WTC11 (cell line): Measurements from ENCODE around the gene HNRNPUL1. TPM values are rescaled to one million over a fixed set of nuclear protein-coding genes. Genes with fewer than 3 reads are reported as not detected.

Source experiments
- ATAC-seq: fragments of 200-7000 bp; cut with Tn5 transposase; 2 replicates; pipeline ENCODE4 v1.10.0; 2021; ENCODE audit warnings: mild to moderate bottlenecking, moderate library complexity
- CTCF ChIA-PET: fragments of 300-600 bp; sonication (Branson Sonifier 250); formaldehyde crosslinking; loops from one replicate; lab custom pipeline; 2021; ENCODE audit warnings: antibody characterized with exemption; lab: Charles Lee
- POLR2A ChIA-PET: fragments of 350-600 bp; sonication (Branson Sonifier 250); formaldehyde crosslinking; loops from one replicate; lab custom pipeline; 2021; ENCODE audit warnings: antibody characterized with exemption; lab: Charles Lee
- DNase-seq: peaks from one replicate; pipeline ENCODE4 v3.0.0; 2021; ENCODE audit warnings: low spot score
- H3K27ac Mint-ChIP-seq: 2 replicates; pipeline ENCODE4 v1.8.0; 2021; ENCODE audit warnings: mixed read lengths
- H3K27me3 Mint-ChIP-seq: 2 replicates; pipeline ENCODE4 v1.8.0; 2021; ENCODE audit warnings: low read depth, mild to moderate bottlenecking, moderate library complexity, mixed read lengths
- H3K36me3 Mint-ChIP-seq: 2 replicates; pipeline ENCODE4 v1.8.0; 2021; ENCODE audit warnings: mixed read lengths
- H3K4me1 Mint-ChIP-seq: 2 replicates; pipeline ENCODE4 v1.8.0; 2022; ENCODE audit warnings: mixed read lengths
- H3K4me3 Mint-ChIP-seq: 2 replicates; pipeline ENCODE4 v1.8.0; 2021; ENCODE audit warnings: mild to moderate bottlenecking, moderate library complexity, mixed read lengths
- H3K9me3 Mint-ChIP-seq: 2 replicates; pipeline ENCODE4 v1.8.0; 2021; ENCODE audit warnings: mixed read lengths
- AR ChIP-seq: fragments of 250-450 bp; sonication (Bioruptor Pico); IDR thresholded peaks from 2 replicates; pipeline ENCODE4 v1.9.0; 2021; ENCODE audit warnings: mild to moderate bottlenecking
- CREB1 ChIP-seq: sonication (generic); formaldehyde crosslinking; IDR thresholded peaks from 2 replicates; pipeline ENCODE4 v1.8.0; 2023; ENCODE audit warnings: mild to moderate bottlenecking, missing genetic modification reagents
- EMX1 ChIP-seq: fragments of 250-450 bp; sonication (Bioruptor Pico); IDR thresholded peaks from 2 replicates; pipeline ENCODE4 v1.8.0; 2021; ENCODE audit warnings: mild to moderate bottlenecking
- FOXK1 ChIP-seq: sonication (generic); formaldehyde crosslinking; IDR thresholded peaks from 2 replicates; pipeline ENCODE4 v1.8.0; 2022; ENCODE audit warnings: mild to moderate bottlenecking, moderate library complexity, missing genetic modification reagents
- FOXP1 ChIP-seq: sonication (generic); formaldehyde crosslinking; IDR thresholded peaks from 2 replicates; pipeline ENCODE4 v1.8.0; 2022; ENCODE audit warnings: missing genetic modification reagents, mild to moderate bottlenecking, moderate library complexity, borderline replicate concordance
- FOXP4 ChIP-seq: sonication (generic); formaldehyde crosslinking; IDR thresholded peaks from 2 replicates; pipeline ENCODE4 v1.8.0; 2022; ENCODE audit warnings: mild to moderate bottlenecking, missing genetic modification reagents
- JAZF1 ChIP-seq: fragments of 250-450 bp; sonication (Bioruptor Pico); IDR thresholded peaks from 2 replicates; pipeline ENCODE4 v1.9.0; 2021; ENCODE audit warnings: moderate library complexity, mild to moderate bottlenecking, inconsistent platforms
- JUN ChIP-seq: sonication (generic); formaldehyde crosslinking; IDR thresholded peaks from 2 replicates; pipeline ENCODE4 v1.8.0; 2023; ENCODE audit warnings: mild to moderate bottlenecking, missing genetic modification reagents
- MAX ChIP-seq: sonication (generic); formaldehyde crosslinking; IDR thresholded peaks from 2 replicates; pipeline ENCODE4 v1.8.0; 2022; ENCODE audit warnings: mild to moderate bottlenecking, missing genetic modification reagents
- NR1H2 ChIP-seq: sonication (generic); formaldehyde crosslinking; IDR thresholded peaks from 2 replicates; pipeline ENCODE4 v1.9.0; 2021; ENCODE audit warnings: mild to moderate bottlenecking, moderate library complexity, missing genetic modification reagents
- RORB ChIP-seq: fragments of 250-450 bp; sonication (Bioruptor Pico); IDR thresholded peaks from 2 replicates; pipeline ENCODE4 v1.9.0; 2021; ENCODE audit warnings: mild to moderate bottlenecking
- STAT6 ChIP-seq: sonication (generic); formaldehyde crosslinking; conservative IDR thresholded peaks from 2 replicates; pipeline ENCODE4 v1.8.1; 2023; ENCODE audit warnings: mild to moderate bottlenecking, low read depth, missing genetic modification reagents, moderate library complexity
- TP53 ChIP-seq: sonication (generic); formaldehyde crosslinking; IDR thresholded peaks from 2 replicates; pipeline ENCODE4 v1.8.1; 2023; ENCODE audit warnings: mild to moderate bottlenecking, missing genetic modification reagents
- ZNF121 ChIP-seq: sonication (generic); formaldehyde crosslinking; IDR thresholded peaks from 2 replicates; pipeline ENCODE4 v1.8.0; 2023; ENCODE audit warnings: missing genetic modification reagents
- ZNF425 ChIP-seq: fragments of 250-450 bp; sonication (Bioruptor Pico); conservative IDR thresholded peaks from 2 replicates; pipeline ENCODE4 v1.9.0; 2021; ENCODE audit warnings: mild to moderate bottlenecking
- ZNF512 ChIP-seq: sonication (generic); formaldehyde crosslinking; IDR thresholded peaks from 2 replicates; pipeline ENCODE4 v1.8.1; 2022; ENCODE audit warnings: missing genetic modification reagents, borderline replicate concordance
- ZNF532 ChIP-seq: fragments of 250-450 bp; sonication (Bioruptor Pico); IDR thresholded peaks from 2 replicates; pipeline ENCODE4 v1.9.0; 2021; ENCODE audit warnings: mild to moderate bottlenecking, borderline replicate concordance
- total RNA-seq: library from RNA; stranded (reverse); gene quantifications from 3 replicates; pipeline ENCODE4 v1.2.3, GENCODE V29; 2021

Gene HNRNPUL1
- total RNA-seq, 1 experiment from 2014 or later: 282 TPM

GRCh38 chr19:41233748-41234240, 30.4 kb upstream of the HNRNPUL1 start (continued):
- TF ChIP-seq ZNF512 (CRISPR knock-in tag) (no peak), ZNF121 (CRISPR knock-in tag) (no peak), ZNF425 (no peak), ZNF532 (no peak), JAZF1 (CRISPR knock-in tag) (no peak)
- TF ChIP-seq, all 79 proteins: peak for 0

- no peaks in the 10 kb centered on the region for H3K4me1 Mint-ChIP-seq
- CTCF ChIA-PET: no interaction called here
- TF ChIP-seq TP53: no peak
- no peak for TF ChIP-seq MAX (CRISPR knock-in tag)
- TF ChIP-seq AR: no peak
- no peak for TF ChIP-seq JUN (CRISPR knock-in tag)
- no peak for TF ChIP-seq FOXP4 (CRISPR knock-in tag)
- no peak for TF ChIP-seq FOXK1 (CRISPR knock-in tag)
- TF ChIP-seq ZNF512 (CRISPR knock-in tag): no peak
- no peak for TF ChIP-seq STAT6 (CRISPR knock-in tag)
- no peak for TF ChIP-seq FOXP1 (CRISPR knock-in tag)
- TF ChIP-seq RORB (CRISPR knock-in tag): no peak
- no peak for TF ChIP-seq CREB1
- TF ChIP-seq EMX1 (CRISPR knock-in tag): no peak
- TF ChIP-seq NR1H2 (CRISPR knock-in tag): no peak
These were observed 29.5 kb upstream of the HNRNPUL1 start for GRCh38 chr19:41234512-41235168.

More at GRCh38 chr19:41234512-41235168, 29.5 kb upstream of the HNRNPUL1 start:
- Mint-ChIP-seq H3K36me3 (no peaks in the 10 kb centered on the region; the same call in 1 of the 2 replicates), H3K27me3 (no peaks in the 10 kb centered on the region), H3K4me3 (no peak overlapping the region), H3K9me3 (no peaks in the 10 kb centered on the region), H3K27ac (no peak overlapping the region)
- POLR2A ChIA-PET: no interaction called here
- ATAC-seq: no peak
- no peak for DNase-seq
